Vein endothelial cell (primary cell): ENCODE data around the gene NOA1. TPM values are rescaled to one million over a fixed set of nuclear protein-coding genes. Genes with fewer than 3 reads are reported as not detected.

Source experiments
- small RNA-seq: library from RNA; depleted of rRNA; stranded (forward); fragments of <200 nt; gene quantifications from one replicate; pipeline ENCODE3, GENCODE V24; 2012
- total RNA-seq: library from RNA; depleted of rRNA; stranded (reverse); fragments of >200 nt; gene quantifications from 2 replicates; pipeline ENCODE4 v1.2.3, GENCODE V29; 2012

The NOA1 gene
- total RNA-seq: 25.6 and 30.7 TPM in 2 replicates

DNA sequence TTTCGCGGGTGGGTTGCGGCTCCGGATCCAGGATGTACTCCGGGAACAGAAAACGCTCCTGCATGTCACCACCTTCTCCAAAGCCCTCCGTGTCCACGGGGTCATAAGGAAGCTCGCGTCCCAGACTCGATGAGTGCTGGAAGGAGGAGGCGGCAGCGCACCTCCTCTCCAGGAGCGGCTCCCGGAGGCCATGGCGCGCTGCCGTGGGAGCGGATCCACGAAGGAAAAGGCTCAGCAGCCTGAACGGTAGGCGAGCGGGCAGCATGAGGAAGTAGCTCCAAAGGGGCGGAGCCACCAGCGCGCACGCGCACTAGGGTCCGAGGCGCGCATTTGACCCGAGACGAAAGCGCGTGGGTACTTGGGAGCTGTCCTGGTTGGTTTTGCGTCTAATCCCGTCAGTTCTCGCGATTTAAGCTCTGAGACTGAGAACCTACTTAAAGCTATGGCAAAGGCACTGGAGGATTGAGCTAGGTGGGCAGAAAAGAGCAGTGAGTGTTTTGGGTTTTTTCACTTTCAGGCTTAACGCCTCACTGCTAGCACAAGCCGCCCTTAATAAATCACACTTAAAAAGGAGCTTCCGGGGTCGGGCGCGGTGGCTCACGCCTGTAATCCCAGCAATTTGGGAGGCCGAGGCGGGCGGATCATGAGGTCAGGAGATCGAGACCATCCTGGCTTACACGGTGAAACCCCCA is at the start of gene NOA1:
TSS of gene NOA1 (minus strand) at position 286 of the 692 bp plus-strand sequence. CDS start at position 265, 21 bp downstream.

DNA sequence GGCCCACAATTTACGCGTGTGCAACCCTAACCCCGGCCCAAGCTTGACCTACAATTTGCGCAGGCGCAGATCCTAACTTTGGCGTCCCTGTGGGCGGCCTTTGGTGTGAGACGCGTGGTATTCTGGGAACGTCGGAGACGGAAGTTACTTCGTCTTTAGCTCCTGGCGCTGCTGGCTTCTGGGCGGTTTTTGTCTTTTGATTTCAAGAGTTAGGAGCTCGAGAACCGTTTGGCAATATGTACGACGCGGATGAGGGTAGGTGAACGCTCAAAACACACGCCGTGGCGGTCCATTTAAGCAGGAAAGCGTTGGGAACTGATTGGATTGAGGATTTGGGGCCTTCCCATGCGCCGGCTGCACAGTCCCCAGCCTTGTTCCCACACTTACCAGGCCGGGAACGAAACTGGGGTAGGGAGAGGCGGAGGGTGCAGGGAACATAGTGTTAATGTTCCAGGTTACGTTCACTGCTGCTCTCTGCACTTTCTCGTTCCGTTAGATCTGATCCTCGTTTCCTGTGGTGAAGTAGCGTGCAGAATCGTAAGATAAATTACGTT is 1.4 kb upstream of the NOA1 start, which contains the start of gene POLR2B:
TSS of gene POLR2B (plus strand) at position 147 of the 554 bp plus-strand sequence. CDS start at position 237, 90 bp downstream.

Small RNA genes within 50 kb of the gene (small RNA-seq; reads per million reads assigned to genes)
- not detected for gene RNU6-998P

Other genes with a start within 250 kb of the NOA1 start
- gene SPINK2, start 155.9 kb downstream of the NOA1 start, total RNA-seq: not detected in 2 replicates
- 58.5 and 68.0 TPM in 2 replicates for gene REST, start 69.7 kb downstream of the NOA1 start, total RNA-seq
- 115 and 153 TPM in 2 replicates for gene POLR2B, start 1.3 kb upstream of the NOA1 start, total RNA-seq
- gene IGFBP7, start 132.8 kb upstream of the NOA1 start, total RNA-seq: 307 and 834 TPM in 2 replicates